DND-41 (cell line): ENCODE measurements around the gene PPFIBP1.

Source experiments
- ATAC-seq: fragments of 200-7000 bp; cut with Tn5 transposase; 3 replicates; pipeline ENCODE4 v1.9.1; 2021; ENCODE audit warnings: low read depth; ENCODE audit not compliant: insufficient read depth
- DNase-seq: peaks from one replicate; pipeline ENCODE4 v3.0.0-alpha.2; 2020
- H2AFZ ChIP-seq: 2 replicates; pipeline ENCODE4 v1.6.0; 2012; ENCODE audit warnings: low read depth, low read length
- H3K27ac ChIP-seq: 2 replicates; pipeline ENCODE4 v1.5.1; 2012; ENCODE audit warnings: low read length, inconsistent platforms
- H3K27me3 ChIP-seq: fragments of 200-600 bp; sonication (generic); 2 replicates; pipeline ENCODE4 v1.6.0; 2012; ENCODE audit warnings: low read length, mild to moderate bottlenecking, inconsistent platforms; ENCODE audit not compliant: insufficient read depth, poor library complexity
- H3K36me3 ChIP-seq: 2 replicates; pipeline ENCODE4 v1.5.1; 2012; ENCODE audit warnings: low read length, inconsistent platforms; ENCODE audit not compliant: insufficient read depth
- H3K4me1 ChIP-seq: 2 replicates; pipeline ENCODE4 v1.5.1; 2012; ENCODE audit warnings: mild to moderate bottlenecking, low read length; ENCODE audit not compliant: insufficient read depth
- H3K4me2 ChIP-seq: 2 replicates; pipeline ENCODE4 v1.6.0; 2012; ENCODE audit warnings: mild to moderate bottlenecking, moderate library complexity, low read length, inconsistent platforms; ENCODE audit not compliant: insufficient read depth
- H3K4me3 ChIP-seq, 2 experiments: fragments of 200-600 bp in 1 of 2; shearing (Covaris generic) in 1 of 2; 2 replicates each; pipeline ENCODE4 v1.5.1; 2012 to 2016; ENCODE audit warnings: inconsistent platforms in 2 of 2, low read length in 2 of 2, mild to moderate bottlenecking in 2 of 2, low read depth in 1 of 2, moderate library complexity in 1 of 2
- H3K79me2 ChIP-seq: 2 replicates; pipeline ENCODE4 v1.6.0; 2012; ENCODE audit warnings: low read length, inconsistent platforms; ENCODE audit not compliant: insufficient read depth
- H3K9ac ChIP-seq: 2 replicates; pipeline ENCODE4 v1.6.0; 2012; ENCODE audit warnings: low read depth, mild to moderate bottlenecking, inconsistent platforms, low read length, moderate library complexity
- H3K9me3 ChIP-seq: 2 replicates; pipeline ENCODE4 v1.5.1; 2012; ENCODE audit warnings: low read length, moderate library complexity, mild to moderate bottlenecking, inconsistent platforms; ENCODE audit not compliant: insufficient read depth, severe bottlenecking
- H4K20me1 ChIP-seq: 2 replicates; pipeline ENCODE4 v1.6.0; 2012; ENCODE audit warnings: low read length; ENCODE audit not compliant: insufficient read depth
- EZH2 ChIP-seq: IDR thresholded peaks from 3 replicates; pipeline ENCODE4 v1.6.1; 2012; ENCODE audit warnings: borderline replicate concordance, low read depth, mild to moderate bottlenecking, moderate library complexity, low read length, inconsistent platforms; ENCODE audit not compliant: severe bottlenecking
- TF ChIP-seq, protein P1 (sequence below): IDR thresholded peaks from 2 replicates; pipeline ENCODE4 v1.5.1; 2012; ENCODE audit warnings: borderline replicate concordance, low read length, moderate library complexity, mild to moderate bottlenecking; ENCODE audit not compliant: poor library complexity, severe bottlenecking; ENCODE audit errors: extremely low read depth

Gene PPFIBP1

DNA sequence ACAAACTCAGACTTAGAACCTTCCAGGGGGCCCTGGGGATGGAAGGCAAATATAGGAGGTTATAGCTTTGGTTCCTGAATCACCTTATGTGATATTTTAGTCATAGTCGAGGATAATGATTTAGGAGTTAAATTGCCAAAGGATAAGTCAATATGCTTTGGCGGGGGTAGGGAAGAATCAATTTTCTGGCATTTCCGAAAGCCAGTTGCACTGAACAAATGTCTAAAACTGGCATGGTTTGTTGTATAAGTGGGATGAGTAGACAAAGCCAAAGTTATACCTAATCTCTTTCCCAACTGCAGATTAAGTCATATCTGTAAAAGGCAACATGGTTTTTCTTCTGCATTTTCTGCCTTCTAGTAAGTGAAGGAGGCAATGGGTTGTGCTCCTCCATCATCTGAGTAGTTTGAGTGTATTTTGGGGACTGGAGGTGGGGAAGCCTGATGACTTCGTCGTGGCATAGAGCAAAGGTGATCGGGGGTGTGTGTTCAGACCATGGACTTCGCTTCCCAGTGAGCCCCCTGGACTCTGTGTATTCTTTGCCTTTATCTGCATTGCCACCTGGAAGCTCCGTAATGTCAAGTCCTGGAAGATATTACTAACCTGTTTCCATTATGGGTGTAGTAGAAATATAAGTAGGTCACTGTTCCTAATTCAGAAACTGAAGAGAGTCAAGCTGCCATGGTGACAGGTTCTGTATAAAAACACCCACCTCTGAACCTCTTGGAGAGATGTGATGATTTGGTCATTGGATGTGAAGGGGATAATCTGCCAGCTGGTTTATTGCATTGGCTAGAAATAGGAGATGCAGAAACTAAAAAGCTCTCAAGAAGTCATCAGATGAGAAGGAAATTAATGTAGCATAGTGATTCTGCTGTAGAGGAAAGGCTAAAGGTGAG is 24.5 kb downstream of the PPFIBP1 start:
- DNase-seq (no peak), ATAC-seq (no peak)
- H4K20me1 ChIP-seq = no peaks in the 10 kb centered on the region
- no peaks in the 10 kb centered on the region for H3K4me1 ChIP-seq
- no peaks in the 10 kb centered on the region for H3K79me2 ChIP-seq
- no peak overlapping the region for H2AFZ ChIP-seq
- H3K27ac ChIP-seq = no peak overlapping the region
- H3K9me3 ChIP-seq = no peaks in the 10 kb centered on the region
- TF ChIP-seq EZH2 = no peak
- no peaks in the 10 kb centered on the region for H3K27me3 ChIP-seq
- H3K36me3 ChIP-seq = no peaks in the 10 kb centered on the region
- H3K4me2 ChIP-seq = no peak overlapping the region
- no peak overlapping the region for H3K4me3 ChIP-seq
- H3K9ac ChIP-seq = no peak overlapping the region

DNA sequence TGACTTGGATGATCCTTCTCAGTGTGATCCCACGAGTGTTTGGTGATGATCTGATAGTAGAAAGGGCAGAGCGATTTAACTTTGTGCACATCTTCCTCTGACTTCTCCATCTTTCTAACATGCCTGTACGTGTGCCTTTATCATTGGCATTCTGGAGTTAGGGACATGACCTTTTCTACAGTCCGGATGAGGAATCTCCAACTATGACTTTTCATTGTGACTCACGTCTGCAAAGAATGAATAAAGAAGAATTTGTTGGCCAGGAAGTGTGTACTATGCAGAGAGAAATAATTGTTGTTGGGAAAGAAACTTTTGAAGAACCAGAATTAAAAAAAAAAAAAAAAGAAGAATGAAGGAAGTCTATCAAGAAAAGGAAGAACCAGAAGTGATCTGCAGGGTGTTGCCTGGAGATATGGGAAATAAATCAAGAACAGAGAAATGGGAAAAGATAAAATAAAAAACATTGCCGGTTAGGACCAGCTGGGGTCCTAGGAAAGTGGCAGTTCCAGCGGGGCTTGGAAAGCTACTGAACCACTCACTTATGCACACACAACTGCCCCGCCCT is 25.3 kb downstream of the PPFIBP1 start:
- Histone ChIP-seq H3K4me1 (no peaks in the 10 kb centered on the region), H3K9ac (no peak overlapping the region), H3K27ac (no peak overlapping the region), H4K20me1 (no peaks in the 10 kb centered on the region), H2AFZ (no peak overlapping the region), H3K36me3 (no peaks in the 10 kb centered on the region), H3K9me3 (no peaks in the 10 kb centered on the region), H3K4me2 (no peak overlapping the region), H3K4me3 (no peak overlapping the region), H3K79me2 (no peaks in the 10 kb centered on the region), H3K27me3 (no peaks in the 10 kb centered on the region)
- ATAC-seq = no peak
- DNase-seq = no peak
- TF ChIP-seq, protein P1, sequence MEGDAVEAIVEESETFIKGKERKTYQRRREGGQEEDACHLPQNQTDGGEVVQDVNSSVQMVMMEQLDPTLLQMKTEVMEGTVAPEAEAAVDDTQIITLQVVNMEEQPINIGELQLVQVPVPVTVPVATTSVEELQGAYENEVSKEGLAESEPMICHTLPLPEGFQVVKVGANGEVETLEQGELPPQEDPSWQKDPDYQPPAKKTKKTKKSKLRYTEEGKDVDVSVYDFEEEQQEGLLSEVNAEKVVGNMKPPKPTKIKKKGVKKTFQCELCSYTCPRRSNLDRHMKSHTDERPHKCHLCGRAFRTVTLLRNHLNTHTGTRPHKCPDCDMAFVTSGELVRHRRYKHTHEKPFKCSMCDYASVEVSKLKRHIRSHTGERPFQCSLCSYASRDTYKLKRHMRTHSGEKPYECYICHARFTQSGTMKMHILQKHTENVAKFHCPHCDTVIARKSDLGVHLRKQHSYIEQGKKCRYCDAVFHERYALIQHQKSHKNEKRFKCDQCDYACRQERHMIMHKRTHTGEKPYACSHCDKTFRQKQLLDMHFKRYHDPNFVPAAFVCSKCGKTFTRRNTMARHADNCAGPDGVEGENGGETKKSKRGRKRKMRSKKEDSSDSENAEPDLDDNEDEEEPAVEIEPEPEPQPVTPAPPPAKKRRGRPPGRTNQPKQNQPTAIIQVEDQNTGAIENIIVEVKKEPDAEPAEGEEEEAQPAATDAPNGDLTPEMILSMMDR = no peak
- no peak for TF ChIP-seq EZH2

DNA sequence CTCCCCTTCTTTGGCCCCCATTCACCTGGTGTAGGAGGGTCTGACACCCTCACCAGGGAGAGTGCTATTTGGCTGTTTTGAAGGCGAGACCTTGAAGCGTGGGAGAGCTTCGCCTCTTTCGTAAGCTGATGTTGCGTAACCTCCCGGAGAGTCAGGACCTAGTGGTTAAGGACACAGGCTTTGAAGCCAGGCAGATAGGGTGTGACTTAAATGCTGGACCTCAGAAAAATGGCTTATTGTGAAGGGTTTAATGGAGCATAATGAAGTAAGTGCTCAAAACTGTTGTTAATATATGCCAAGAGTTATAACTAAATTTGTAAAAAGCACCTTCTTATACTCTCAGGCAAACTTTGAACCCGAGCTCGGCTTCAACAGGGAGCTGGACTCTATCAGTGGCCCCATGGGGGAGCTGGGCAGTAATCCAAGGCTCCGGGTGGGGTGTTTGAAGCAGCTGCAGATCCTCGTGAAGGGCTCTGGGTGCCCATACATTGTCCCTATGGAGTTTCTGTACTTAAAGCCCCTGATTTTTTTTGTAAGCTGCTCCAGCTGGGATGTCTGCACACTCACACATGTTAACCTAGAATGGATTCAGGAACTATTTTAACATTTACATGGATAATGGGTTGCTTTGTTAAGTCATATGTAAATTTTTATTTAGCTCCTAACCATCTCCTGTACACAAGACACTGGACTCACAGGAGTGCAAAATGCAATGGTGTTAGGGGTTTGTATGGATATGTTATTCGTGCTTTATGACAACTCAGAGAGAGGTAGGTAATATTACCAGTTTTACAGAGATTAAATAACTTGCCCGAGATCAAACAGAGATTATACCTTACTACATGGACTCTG is 26.0 kb downstream of the PPFIBP1 start:
- no peak overlapping the region for H2AFZ ChIP-seq
- H3K9me3 ChIP-seq = no peaks in the 10 kb centered on the region
- H4K20me1 ChIP-seq = no peaks in the 10 kb centered on the region
- H3K27ac ChIP-seq = no peak overlapping the region
- no peak overlapping the region for H3K4me2 ChIP-seq
- no peak for ATAC-seq
- H3K4me3 ChIP-seq = no peak overlapping the region
- TF ChIP-seq, protein P1 = no peak
- TF ChIP-seq EZH2 = no peak
- H3K9ac ChIP-seq = no peak overlapping the region
- no peaks in the 10 kb centered on the region for H3K27me3 ChIP-seq
- H3K79me2 ChIP-seq = no peaks in the 10 kb centered on the region
- H3K4me1 ChIP-seq = no peaks in the 10 kb centered on the region
- H3K36me3 ChIP-seq = no peaks in the 10 kb centered on the region
- no peak for DNase-seq
